B cell (primary cell): ENCODE measurements around the gene RAB3A. TPM values are rescaled to one million over a fixed set of nuclear protein-coding genes. Genes with fewer than 3 reads are reported as not detected.

Experiments
- ATAC-seq: fragments of 200-7000 bp; cut with Tn5 transposase; one replicate; pipeline ENCODE4 v1.10.0; 2021; ENCODE audit warnings: low read depth, mild to moderate bottlenecking, moderate number of reproducible peaks, moderate library complexity
- CTCF ChIA-PET: fragments of 350-600 bp; sonication (Branson Sonifier 250); formaldehyde crosslinking; loops from one replicate; lab custom pipeline; 2021; ENCODE audit warnings: antibody characterized with exemption, inconsistent platforms; lab: Charles Lee
- POLR2A ChIA-PET: fragments of 350-600 bp; sonication (Branson Sonifier 250); formaldehyde crosslinking; loops from one replicate; lab custom pipeline; 2021; ENCODE audit warnings: antibody characterized with exemption; lab: Charles Lee
- DNase-seq: peaks from one replicate; pipeline ENCODE4 v3.0.0; 2013
- H2AFZ ChIP-seq: 2 replicates; pipeline ENCODE4 v1.6.1; 2012; ENCODE audit warnings: mild to moderate bottlenecking, low read depth, low read length; ENCODE audit not compliant: insufficient read depth, poor library complexity, severe bottlenecking
- H3K27ac ChIP-seq, 2 donors: 1 replicate in 1 of 2; 2 replicates in 1 of 2; pipeline ENCODE4 v1.5.1; 2012 to 2013; ENCODE audit warnings: low read length in 2 of 2, mild to moderate bottlenecking in 2 of 2, moderate library complexity in 1 of 2
- H3K27me3 ChIP-seq, 4 experiments: fragments of 200-600 bp in 1 of 4; sonication (generic) in 1 of 4; replicated peaks in 1 of 4; 1 replicate in 2 of 4; 2 replicates in 2 of 4; pipeline versions ENCODE4 v1.6.1 to v1.7.0; 2013 to 2016; ENCODE audit warnings: low read length in 3 of 4, mild to moderate bottlenecking in 2 of 4, mixed read lengths in 1 of 4, moderate library complexity in 1 of 4; ENCODE audit not compliant: insufficient read depth in 4 of 4, control insufficient read depth in 3 of 4; ENCODE audit errors: control extremely low read depth in 1 of 4
- H3K36me3 ChIP-seq, 2 experiments: replicated peaks in 1 of 2; 1 replicate in 1 of 2; 2 replicates in 1 of 2; pipeline versions ENCODE4 v1.6.1 to v1.7.1; 2013; ENCODE audit warnings: low read length in 1 of 2; ENCODE audit not compliant: insufficient read depth in 2 of 2, control insufficient read depth in 1 of 2; ENCODE audit errors: control extremely low read depth in 1 of 2, extremely low read depth in 1 of 2
- H3K4me1 ChIP-seq, 2 donors: fragments of 200-600 bp in 1 of 2; sonication (generic) in 1 of 2; 1 replicate in 1 of 2; 2 replicates in 1 of 2; pipeline versions ENCODE4 v1.5.1 to v1.6.1; 2013 to 2017; ENCODE audit warnings: low read length in 2 of 2; ENCODE audit not compliant: control insufficient read depth in 2 of 2, insufficient read depth in 2 of 2
- H3K4me2 ChIP-seq: replicated peaks from 2 replicates; pipeline ENCODE3; 2012; ENCODE audit warnings: mild to moderate bottlenecking, low read depth, low read length; ENCODE audit not compliant: poor library complexity, severe bottlenecking
- H3K4me3 ChIP-seq, 5 experiments: fragments of 200-600 bp in 1 of 5; sonication (generic) in 1 of 5; 1 replicate in 3 of 5; 2 replicates in 2 of 5; pipeline versions ENCODE4 v1.5.1 to v1.7.0; 2011 to 2016; ENCODE audit warnings: low read length in 4 of 5, mild to moderate bottlenecking in 4 of 5, low read depth in 2 of 5, control low read depth in 1 of 5, moderate library complexity in 1 of 5; ENCODE audit not compliant: insufficient read depth in 1 of 5; ENCODE audit errors: control extremely low read depth in 1 of 5, extremely low read depth in 1 of 5
- H3K79me2 ChIP-seq: fragments of 200-600 bp; sonication (generic); one replicate; pipeline ENCODE4 v1.6.0; 2016; ENCODE audit warnings: low read length; ENCODE audit not compliant: control insufficient read depth, insufficient read depth
- H3K9ac ChIP-seq: fragments of 200-600 bp; sonication (generic); 2 replicates; pipeline ENCODE4 v1.6.1; 2017; ENCODE audit warnings: mild to moderate bottlenecking, low read length, moderate library complexity
- H3K9me3 ChIP-seq, 3 donors: one replicate each; pipeline versions ENCODE4 v1.6.1 to v1.7.1; 2013; ENCODE audit warnings: low read length in 2 of 3; ENCODE audit not compliant: control insufficient read depth in 2 of 3, insufficient read depth in 1 of 3; ENCODE audit errors: control extremely low read depth in 1 of 3
- H4K20me1 ChIP-seq: 2 replicates; pipeline ENCODE4 v1.6.0; 2012; ENCODE audit warnings: mild to moderate bottlenecking, low read length; ENCODE audit not compliant: insufficient read depth, control insufficient read depth, poor library complexity, severe bottlenecking
- H3K27ac Mint-ChIP-seq: one replicate; pipeline ENCODE4 v1.8.0; 2021; ENCODE audit warnings: mixed read lengths
- H3K27me3 Mint-ChIP-seq: one replicate; pipeline ENCODE4 v1.8.0; 2021; ENCODE audit warnings: mixed read lengths
- H3K4me1 Mint-ChIP-seq: one replicate; pipeline ENCODE4 v1.8.0; 2021; ENCODE audit warnings: mixed read lengths
- H3K4me3 Mint-ChIP-seq: one replicate; pipeline ENCODE4 v1.8.0; 2021; ENCODE audit warnings: mixed read lengths
- H3K9me3 Mint-ChIP-seq: one replicate; pipeline ENCODE4 v1.8.0; 2022; ENCODE audit warnings: mixed read lengths; ENCODE audit not compliant: insufficient read depth
- CTCF ChIP-seq: fragments of 200-600 bp; IDR thresholded peaks from one replicate; pipeline ENCODE4 v1.8.0; 2022; ENCODE audit warnings: antibody characterized with exemption, mild to moderate bottlenecking
- EZH2 ChIP-seq: IDR thresholded peaks from 2 replicates; pipeline ENCODE4 v1.6.1; 2012; ENCODE audit warnings: borderline replicate concordance, low read depth, mild to moderate bottlenecking, moderate library complexity, low read length; ENCODE audit not compliant: insufficient read depth, poor library complexity, severe bottlenecking
- WGBS: methylation state at CpG from one replicate; pipeline ENCODE4 v1.1.5; 2013; ENCODE audit warnings: missing lambda C conversion rate; ENCODE audit not compliant: insufficient coverage; 5-methylcytosine and 5-hydroxymethylcytosine counted together
- intact Hi-C: fragments of 100-400 bp; cut with micrococcal nuclease; formaldehyde crosslinking; loops from one replicate; pipeline ENCODE4 v1.10.0; 2022
- polyA plus RNA-seq: library from polyadenylated mRNA; depleted of rRNA; stranded (reverse); fragments of >200 nt; gene quantifications from 2 replicates; pipeline ENCODE4 v1.2.3, GENCODE V29; 2012
- total RNA-seq, 2 donors: library from RNA; stranded (reverse); fragments of 120-200 nt in 1 of 2; gene quantifications; 1 replicate in 1 of 2; 2 replicates in 1 of 2; pipeline versions ENCODE4 v1.2.3 to v1.2.4, GENCODE V29; 2013 to 2022

RAB3A gene
- total and polyA plus RNA-seq, 2 donors (not counting 1 experiment from before 2014, with no cell fraction given), result 7.7 to 10.4 TPM

- Histone ChIP-seq H3K79me2 (peaks cover 3% of the 10 kb centered on the region), H3K27me3 (peaks cover 0 to 25% (median 2%) of the 10 kb centered on the region in 4 experiments), H2AFZ (no peak overlapping the region), H4K20me1 (peaks cover 6% of the 10 kb centered on the region), H3K4me3 (no peak overlapping the region), H3K4me1 (peaks cover 20 to 29% of the 10 kb centered on the region in 2 donors), H3K9ac (no peak overlapping the region), H3K36me3 (no peaks in the 10 kb centered on the region), H3K4me2 (no peak overlapping the region), H3K9me3 (peaks cover 0 to 5% (median 0%) of the 10 kb centered on the region in 3 donors), H3K27ac (no peak overlapping the region)
- WGBS, result 90% methylated on average over 2 of the region's 5 CpGs
- intact Hi-C loops, result loop anchor here (2.0 to 5.0 kb wide), 2 partner anchors 81 to 153 kb away; partner anchors contain the start of gene MAST3
- CTCF ChIA-PET, result interaction anchor here (0.6 to 8.0 kb wide), 11 partner anchors 10 to 274 kb away, joined by 3 to 152 read pairs (median 4); partner anchors contain the start of genes MPV17L2, PIK3R2 and RAB3A
- H3K4me1 Mint-ChIP-seq, result peaks cover 24% of the 10 kb centered on the region
- H3K9me3 Mint-ChIP-seq, result no peaks in the 10 kb centered on the region
- peaks cover 4% of the 10 kb centered on the region for H3K27me3 Mint-ChIP-seq
- H3K4me3 Mint-ChIP-seq, result no peak overlapping the region
- DNase-seq, result no peak
- no peak overlapping the region for H3K27ac Mint-ChIP-seq
- POLR2A ChIA-PET, result interaction anchor here (0.7 kb wide), 2 partner anchors 48 to 140 kb away, joined by 3 to 4 read pairs; no protein-coding TSS in a partner anchor
- no peak for TF ChIP-seq EZH2
- TF ChIP-seq CTCF, result no peak
- ATAC-seq, result no peak
These were observed 46.0 kb upstream of the RAB3A start for GRCh38 chr19:18249834-18250233.

- intact Hi-C loops, result no loop called here
- Histone ChIP-seq H3K9ac (no peak overlapping the region), H3K27me3 (peaks cover 0 to 9% (median 0%) of the 10 kb centered on the region in 4 experiments), H3K79me2 (no peaks in the 10 kb centered on the region), H3K4me3 (no peak overlapping the region), H3K9me3 (peaks cover 0 to 4% (median 0%) of the 10 kb centered on the region in 3 donors), H2AFZ (no peak overlapping the region), H3K36me3 (no peaks in the 10 kb centered on the region), H3K4me1 (no peaks in the 10 kb centered on the region), H3K4me2 (no peak overlapping the region), H3K27ac (no peak overlapping the region), H4K20me1 (no peaks in the 10 kb centered on the region)
- 71% methylated on average over 7 of the region's 7 CpGs for WGBS
- Mint-ChIP-seq H3K27me3 (peaks cover 4% of the 10 kb centered on the region), H3K9me3 (no peaks in the 10 kb centered on the region), H3K27ac (no peak overlapping the region), H3K4me3 (no peak overlapping the region), H3K4me1 (no peaks in the 10 kb centered on the region)
- no peak for TF ChIP-seq EZH2
- TF ChIP-seq CTCF, result no peak
- DNase-seq, result no peak
- ChIA-PET POLR2A (interaction anchor here (0.6 kb wide), 1 partner anchor 11 kb away, joined by 5 read pairs; no protein-coding TSS in a partner anchor), CTCF (interaction anchor here (0.7 to 1.5 kb wide), 3 partner anchors 37 to 88 kb away, joined by 3 to 4 read pairs (median 3); no protein-coding TSS in a partner anchor)
- no peak for ATAC-seq
These were observed 41.5 kb upstream of the RAB3A start for GRCh38 chr19:18245297-18245696.
